GM12801 (cell line): Measurements from ENCODE around the gene DLG2.

Experiments
- TF ChIP-seq, protein P1 (sequence below): IDR thresholded peaks from one replicate; pipeline ENCODE4 v1.5.1; 2011; ENCODE audit warnings: control low read depth; ENCODE audit not compliant: insufficient read length; ENCODE audit errors: extremely low read depth

Gene DLG2

DNA sequence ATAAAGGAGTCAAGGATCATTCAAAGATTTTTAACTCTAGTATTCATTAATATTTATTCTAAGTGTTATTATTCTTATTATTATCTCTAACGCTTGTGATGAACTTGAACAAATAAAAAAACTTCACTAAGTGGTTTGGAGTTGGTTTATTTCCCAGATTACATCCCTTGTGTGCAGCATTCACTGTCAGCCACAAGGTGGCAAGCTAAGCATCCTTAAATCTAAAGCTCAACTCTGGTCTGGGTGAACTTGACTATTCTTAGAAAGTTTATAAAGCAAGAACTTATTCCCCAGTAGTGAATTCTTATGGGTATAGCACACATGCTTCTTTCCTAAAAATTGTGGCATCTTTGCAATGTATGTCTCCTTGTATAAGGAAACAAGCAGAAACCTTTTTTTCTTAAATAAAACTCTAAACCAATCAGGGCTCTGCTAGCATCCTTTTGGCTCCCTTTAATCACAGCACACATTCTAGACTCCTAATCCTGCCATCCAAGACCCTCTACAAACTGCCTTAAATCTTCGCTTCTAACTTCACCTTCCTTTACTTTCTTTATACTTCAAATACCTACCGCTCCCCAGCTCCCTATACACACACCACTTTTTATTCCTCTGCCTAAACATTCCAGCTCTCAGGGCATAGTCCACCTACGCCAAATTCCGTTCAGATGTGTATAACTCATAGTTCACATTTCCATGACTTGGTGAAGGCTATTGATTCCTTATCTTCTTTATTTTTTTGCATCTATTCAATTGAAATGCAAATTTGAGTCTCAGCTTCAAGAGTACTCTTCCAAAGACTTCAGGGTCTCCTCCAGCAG is 1068.8 kb downstream of the DLG2 start:
- TF ChIP-seq, protein P1, sequence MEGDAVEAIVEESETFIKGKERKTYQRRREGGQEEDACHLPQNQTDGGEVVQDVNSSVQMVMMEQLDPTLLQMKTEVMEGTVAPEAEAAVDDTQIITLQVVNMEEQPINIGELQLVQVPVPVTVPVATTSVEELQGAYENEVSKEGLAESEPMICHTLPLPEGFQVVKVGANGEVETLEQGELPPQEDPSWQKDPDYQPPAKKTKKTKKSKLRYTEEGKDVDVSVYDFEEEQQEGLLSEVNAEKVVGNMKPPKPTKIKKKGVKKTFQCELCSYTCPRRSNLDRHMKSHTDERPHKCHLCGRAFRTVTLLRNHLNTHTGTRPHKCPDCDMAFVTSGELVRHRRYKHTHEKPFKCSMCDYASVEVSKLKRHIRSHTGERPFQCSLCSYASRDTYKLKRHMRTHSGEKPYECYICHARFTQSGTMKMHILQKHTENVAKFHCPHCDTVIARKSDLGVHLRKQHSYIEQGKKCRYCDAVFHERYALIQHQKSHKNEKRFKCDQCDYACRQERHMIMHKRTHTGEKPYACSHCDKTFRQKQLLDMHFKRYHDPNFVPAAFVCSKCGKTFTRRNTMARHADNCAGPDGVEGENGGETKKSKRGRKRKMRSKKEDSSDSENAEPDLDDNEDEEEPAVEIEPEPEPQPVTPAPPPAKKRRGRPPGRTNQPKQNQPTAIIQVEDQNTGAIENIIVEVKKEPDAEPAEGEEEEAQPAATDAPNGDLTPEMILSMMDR, result no peak

DNA sequence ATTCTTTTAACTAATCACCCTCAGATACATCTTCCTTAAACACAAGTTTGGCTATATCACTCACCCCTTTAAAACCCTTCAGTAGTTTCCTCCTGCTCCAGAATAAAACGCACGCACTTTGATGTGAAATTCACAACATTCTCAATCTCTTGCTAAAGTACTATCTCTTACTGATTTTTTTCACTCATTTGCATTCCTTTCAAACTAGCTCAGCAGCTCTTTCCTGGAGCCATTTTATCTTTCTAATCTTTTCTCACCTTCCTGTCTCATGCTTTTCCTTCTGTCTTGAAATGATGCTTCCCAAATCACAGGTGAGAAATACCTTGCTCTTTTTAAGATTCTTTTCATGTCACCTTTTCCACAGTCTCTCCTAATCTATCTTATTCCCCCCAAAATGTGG is 1074.4 kb downstream of the DLG2 start:
- TF ChIP-seq, protein P1, result no peak

DNA sequence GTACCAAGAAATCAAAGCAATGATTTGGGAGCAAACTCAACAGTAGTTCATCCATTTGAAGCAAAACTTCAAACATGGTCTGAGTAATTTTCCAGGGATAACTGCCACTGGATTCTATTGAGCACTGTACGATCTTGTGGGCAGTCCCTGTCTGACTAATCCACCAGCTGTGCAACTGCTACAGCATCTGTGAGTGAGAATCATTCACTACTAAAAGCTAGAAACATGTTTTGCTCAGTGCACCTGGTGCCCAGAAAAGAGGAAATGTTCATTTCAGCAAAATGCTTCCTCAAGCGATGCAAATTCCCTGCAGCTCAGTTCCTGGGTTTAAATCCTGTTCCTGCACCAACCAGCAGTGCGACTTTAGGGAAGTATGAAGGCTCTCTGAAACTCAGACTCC is 1077.9 kb downstream of the DLG2 start:
- TF ChIP-seq, protein P1, result no peak

DNA sequence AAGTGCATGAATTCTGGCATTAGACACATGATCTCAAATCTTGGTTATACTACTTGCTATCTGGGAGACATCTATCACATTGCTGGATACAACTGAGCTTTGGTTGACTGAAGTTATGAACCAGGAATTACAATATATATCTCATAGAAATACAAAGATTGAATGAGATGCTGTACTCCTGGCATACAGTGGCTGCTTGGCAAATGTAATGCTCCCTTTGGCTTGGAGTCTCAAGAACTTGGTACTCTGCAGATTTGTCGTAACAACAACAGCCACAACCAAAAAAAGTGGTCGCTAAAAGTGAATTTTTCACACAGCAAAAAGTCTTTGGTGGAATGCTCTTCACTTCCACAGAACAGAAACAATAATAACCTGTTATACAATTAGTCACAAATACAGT is 1082.6 kb downstream of the DLG2 start:
- TF ChIP-seq, protein P1, result no peak

DNA sequence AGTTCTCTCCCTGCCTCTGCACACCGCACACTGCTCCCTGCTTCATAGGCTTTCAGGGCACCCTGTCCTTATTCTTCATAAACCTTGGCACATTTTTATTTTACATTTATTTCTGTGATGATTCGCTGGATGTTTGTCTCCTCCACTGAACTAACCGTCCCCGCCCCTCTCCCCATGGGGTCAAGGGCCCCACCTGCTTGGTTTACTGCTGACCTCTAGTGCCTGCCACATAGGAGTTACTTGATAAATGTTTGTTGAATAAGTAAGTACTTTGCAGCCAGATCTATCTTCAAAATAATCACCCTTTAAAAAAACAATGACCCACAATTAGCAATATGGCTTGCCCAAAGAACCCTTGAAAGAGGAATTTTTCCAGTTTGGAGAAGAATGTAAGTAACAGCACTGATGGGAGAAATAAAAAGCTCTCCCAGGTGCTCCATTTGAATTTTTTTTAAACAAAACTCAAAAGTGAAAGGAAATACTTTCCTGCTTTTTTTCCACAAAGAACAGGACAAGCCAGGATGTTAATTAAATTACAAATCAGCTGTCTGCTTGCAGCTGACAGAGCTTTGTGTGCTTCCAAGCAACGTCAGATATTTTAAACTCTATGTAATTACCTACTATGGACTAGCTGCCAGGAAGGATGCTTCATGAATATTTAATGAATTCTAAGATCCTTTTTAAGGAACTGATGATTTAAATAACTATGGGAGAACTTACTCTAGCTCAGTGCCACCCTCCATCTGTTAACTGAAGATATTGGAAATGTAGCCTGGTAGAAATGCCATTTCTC is 1083.6 kb downstream of the DLG2 start:
- TF ChIP-seq, protein P1, result no peak

DNA sequence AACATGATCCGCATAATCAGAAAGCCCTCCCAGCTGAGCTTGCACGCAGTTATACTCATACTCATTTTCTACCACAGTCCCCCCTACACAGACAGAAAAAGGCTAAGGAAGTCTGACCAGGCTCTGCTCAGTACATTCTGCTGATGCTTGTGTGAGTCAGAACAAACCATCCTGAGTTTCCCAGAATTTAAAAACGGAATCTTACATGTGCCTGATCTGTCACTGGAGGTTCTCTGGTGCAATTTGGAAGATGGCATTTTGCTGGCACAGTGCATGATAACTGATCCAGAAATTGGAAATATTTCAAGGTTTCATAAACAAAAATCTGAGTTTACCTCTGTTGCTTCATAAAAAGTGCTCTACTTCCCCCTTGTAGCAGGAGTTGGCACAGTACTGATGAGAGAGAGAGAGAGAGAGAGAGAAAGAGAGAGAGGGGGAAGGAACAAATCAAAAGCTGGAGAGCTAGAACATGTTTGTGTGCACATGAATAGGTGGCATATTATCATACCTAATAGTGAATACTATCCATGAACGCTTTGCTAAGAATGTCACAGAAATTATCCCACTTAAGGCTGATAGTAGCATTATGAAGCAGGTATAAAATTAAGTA is 1085.3 kb downstream of the DLG2 start:
- TF ChIP-seq, protein P1, result no peak

DNA sequence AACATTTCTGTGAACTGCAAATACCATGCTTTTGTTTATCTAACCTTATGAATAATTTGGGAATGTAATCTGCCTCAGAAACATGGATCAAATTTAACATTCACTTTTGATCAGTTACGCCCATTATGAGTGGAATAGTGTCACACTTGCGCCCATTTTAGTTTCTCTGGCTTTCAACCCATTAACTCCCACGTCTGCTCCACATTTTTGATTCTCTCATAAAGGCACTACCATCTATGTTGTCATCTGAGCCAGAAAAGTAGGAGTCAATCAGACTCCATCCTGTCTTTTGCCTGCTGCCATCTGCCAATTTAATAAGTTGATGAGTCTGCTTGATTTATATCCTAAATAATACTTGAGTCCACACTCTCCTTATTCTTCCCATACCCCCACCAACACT is 1090.7 kb downstream of the DLG2 start:
- TF ChIP-seq, protein P1, result no peak
